T-helper 17 cell (primary cell): ENCODE results near the gene GATAD2B. TPM values are rescaled to one million over a fixed set of nuclear protein-coding genes. Genes with fewer than 3 reads are reported as not detected.
A peak's percentile ranks its signal among the peaks of the same experiment; 100 is the strongest.

ENCODE experiments used
- ATAC-seq: fragments of 150-1000 bp; cut with Tn5 transposase; 2 replicates; pipeline ENCODE4 v1.10.0; 2021; ENCODE audit warnings: mild to moderate bottlenecking, moderate library complexity
- DNase-seq, 3 donors: peaks; one replicate each; pipeline versions ENCODE4 v3.0.0 to v3.0.0-alpha.2; 2020 to 2021
- H3K9me3 ChIP-seq: one replicate; pipeline ENCODE4 v1.7.0; 2013; ENCODE audit warnings: low read length, mild to moderate bottlenecking; ENCODE audit not compliant: control insufficient read depth, poor library complexity, severe bottlenecking
- H3K27ac Mint-ChIP-seq: one replicate; pipeline ENCODE4 v1.8.0; 2022; ENCODE audit warnings: mild to moderate bottlenecking, moderate library complexity, mixed read lengths
- H3K27me3 Mint-ChIP-seq: one replicate; pipeline ENCODE4 v1.8.0; 2022; ENCODE audit warnings: mixed read lengths
- H3K36me3 Mint-ChIP-seq: one replicate; pipeline ENCODE4 v1.8.0; 2022; ENCODE audit warnings: low read depth, mixed read lengths
- H3K4me1 Mint-ChIP-seq: one replicate; pipeline ENCODE4 v1.8.0; 2022; ENCODE audit warnings: mild to moderate bottlenecking, mixed read lengths
- H3K4me3 Mint-ChIP-seq: one replicate; pipeline ENCODE4 v1.8.0; 2022; ENCODE audit warnings: mild to moderate bottlenecking, moderate library complexity, mixed read lengths
- total RNA-seq, 4 donors: library from RNA in 2 of 4; stranded (reverse) in 2 of 4; gene quantifications; one replicate each; pipeline ENCODE4 v1.2.3 and lab custom pipeline; 2022 to 2026

The GATAD2B gene
- total RNA-seq, 2 donors from 2014 or later, result 63.3 to 72.9 TPM

GRCh38 chr1:153959454-153959853 lies 36.7 kb upstream of the GATAD2B start:
- H3K9me3 ChIP-seq, result no peaks in the 10 kb centered on the region
- DNase-seq (no peak), ATAC-seq (no peak)
- H3K36me3 Mint-ChIP-seq, result peaks cover 7% of the 10 kb centered on the region
- H3K4me1 Mint-ChIP-seq, result peaks cover 48% of the 10 kb centered on the region
- H3K4me3 Mint-ChIP-seq, result peak overlapping the region; percentile 57
- H3K27ac Mint-ChIP-seq, result peak overlapping the region; percentile 96
- no peaks in the 10 kb centered on the region for H3K27me3 Mint-ChIP-seq

GRCh38 chr1:153958961-153959260 lies 36.1 kb upstream of the GATAD2B start:
- H3K4me1 Mint-ChIP-seq, result peaks cover 50% of the 10 kb centered on the region
- ATAC-seq (no peak), DNase-seq (no peak)
- no peaks in the 10 kb centered on the region for H3K27me3 Mint-ChIP-seq
- H3K4me3 Mint-ChIP-seq, result peak overlapping the region; percentile 97
- H3K27ac Mint-ChIP-seq, result peak overlapping the region; percentile 96
- H3K36me3 Mint-ChIP-seq, result peaks cover 13% of the 10 kb centered on the region
- no peaks in the 10 kb centered on the region for H3K9me3 ChIP-seq

GRCh38 chr1:153958111-153958960 lies 35.6 kb upstream of the GATAD2B start, which contains the start of gene CRTC2:
TSS of gene CRTC2 (minus strand) at chr1:153958612. CDS start at chr1:153958497, 115 bp downstream.
- peak; percentile 91 for ATAC-seq
- Mint-ChIP-seq H3K4me3 (peak within 1 kb of the TSS; percentile 97), H3K27ac (peak within 1 kb of the TSS; percentile 96), H3K27me3 (no peaks in the 10 kb centered on the region), H3K4me1 (peaks cover 46% of the 10 kb centered on the region), H3K36me3 (peaks cover 10% of the 10 kb centered on the region)
- no peaks in the 10 kb centered on the region for H3K9me3 ChIP-seq
- DNase-seq, result peak; percentile 91 to 95 (median 94)

GRCh38 chr1:153957744-153958110 lies 35.0 kb upstream of the GATAD2B start:
- ATAC-seq, result peak; percentile 22
- no peaks in the 10 kb centered on the region for H3K9me3 ChIP-seq
- Mint-ChIP-seq H3K27me3 (no peaks in the 10 kb centered on the region), H3K4me1 (peaks cover 44% of the 10 kb centered on the region), H3K4me3 (peak overlapping the region; percentile 97), H3K27ac (peak overlapping the region; percentile 96), H3K36me3 (peaks cover 10% of the 10 kb centered on the region)
- DNase-seq, result peak in 2 of 3 donors; percentile 32 to 36

- H3K4me1 Mint-ChIP-seq, result peaks cover 42% of the 10 kb centered on the region
- no peaks in the 10 kb centered on the region for H3K27me3 Mint-ChIP-seq
- DNase-seq, result no peak
- H3K36me3 Mint-ChIP-seq, result peaks cover 14% of the 10 kb centered on the region
- no peaks in the 10 kb centered on the region for H3K9me3 ChIP-seq
- H3K4me3 Mint-ChIP-seq, result peak overlapping the region; percentile 97
- ATAC-seq, result no peak
- peak overlapping the region; percentile 96 for H3K27ac Mint-ChIP-seq
Observed at GRCh38 chr1:153956997-153957715, 34.4 kb upstream of the GATAD2B start.

- Mint-ChIP-seq H3K27ac (peak overlapping the region; percentile 62), H3K4me3 (no peak overlapping the region), H3K36me3 (peaks cover 25% of the 10 kb centered on the region), H3K4me1 (peaks cover 45% of the 10 kb centered on the region), H3K27me3 (no peaks in the 10 kb centered on the region)
- no peak for DNase-seq
- no peak for ATAC-seq
- H3K9me3 ChIP-seq, result no peaks in the 10 kb centered on the region
Observed at GRCh38 chr1:153954826-153955225, 32.1 kb upstream of the GATAD2B start.

- no peaks in the 10 kb centered on the region for H3K27me3 Mint-ChIP-seq
- no peaks in the 10 kb centered on the region for H3K9me3 ChIP-seq
- H3K4me3 Mint-ChIP-seq, result no peak overlapping the region
- DNase-seq (no peak), ATAC-seq (no peak)
- peaks cover 25% of the 10 kb centered on the region for H3K36me3 Mint-ChIP-seq
- peaks cover 45% of the 10 kb centered on the region for H3K4me1 Mint-ChIP-seq
- H3K27ac Mint-ChIP-seq, result peak overlapping the region; percentile 62
Observed at GRCh38 chr1:153953859-153954365, 31.1 kb upstream of the GATAD2B start.

GRCh38 chr1:153951801-153952200 lies 29.0 kb upstream of the GATAD2B start:
- Mint-ChIP-seq H3K4me1 (peaks cover 38% of the 10 kb centered on the region), H3K27ac (peak overlapping the region; percentile 79), H3K27me3 (no peaks in the 10 kb centered on the region), H3K4me3 (no peak overlapping the region), H3K36me3 (peaks cover 20% of the 10 kb centered on the region)
- ATAC-seq, result no peak
- H3K9me3 ChIP-seq, result no peaks in the 10 kb centered on the region
- DNase-seq, result no peak

- Mint-ChIP-seq H3K27ac (peak overlapping the region; percentile 79), H3K4me3 (no peak overlapping the region), H3K27me3 (no peaks in the 10 kb centered on the region), H3K4me1 (peaks cover 34% of the 10 kb centered on the region), H3K36me3 (peaks cover 20% of the 10 kb centered on the region)
- DNase-seq, result no peak
- ATAC-seq, result no peak
- no peaks in the 10 kb centered on the region for H3K9me3 ChIP-seq
Observed at GRCh38 chr1:153951183-153951582, 28.4 kb upstream of the GATAD2B start.

- peak; percentile 71 for ATAC-seq
- peak within 1 kb of the TSS; percentile 94 for H3K27ac Mint-ChIP-seq
- no peaks in the 10 kb centered on the region for H3K9me3 ChIP-seq
- peak within 1 kb of the TSS; percentile 95 for H3K4me3 Mint-ChIP-seq
- peaks cover 42% of the 10 kb centered on the region for H3K4me1 Mint-ChIP-seq
- H3K36me3 Mint-ChIP-seq, result peaks cover 12% of the 10 kb centered on the region
- no peaks in the 10 kb centered on the region for H3K27me3 Mint-ChIP-seq
- DNase-seq, result peak; percentile 63 to 66 (median 66)
Observed at GRCh38 chr1:153946622-153947241, 24.0 kb upstream of the GATAD2B start, which contains the start of gene DENND4B. TSS of gene DENND4B (minus strand) at chr1:153946718. CDS start at chr1:153944374, 2,344 bp downstream.

- H3K4me1 Mint-ChIP-seq, result peaks cover 43% of the 10 kb centered on the region
- H3K36me3 Mint-ChIP-seq, result peaks cover 12% of the 10 kb centered on the region
- H3K27ac Mint-ChIP-seq, result peak overlapping the region; percentile 94
- H3K9me3 ChIP-seq, result no peaks in the 10 kb centered on the region
- no peaks in the 10 kb centered on the region for H3K27me3 Mint-ChIP-seq
- peak; percentile 65 for ATAC-seq
- peak; percentile 55 to 75 (median 74) for DNase-seq
- H3K4me3 Mint-ChIP-seq, result peak overlapping the region; percentile 95
Observed at GRCh38 chr1:153945795-153946621, 23.2 kb upstream of the GATAD2B start.

- H3K4me3 Mint-ChIP-seq, result peak overlapping the region; percentile 95
- H3K9me3 ChIP-seq, result no peaks in the 10 kb centered on the region
- peak overlapping the region; percentile 94 for H3K27ac Mint-ChIP-seq
- no peaks in the 10 kb centered on the region for H3K27me3 Mint-ChIP-seq
- ATAC-seq, result peak; percentile 78
- H3K36me3 Mint-ChIP-seq, result peaks cover 9% of the 10 kb centered on the region
- peaks cover 40% of the 10 kb centered on the region for H3K4me1 Mint-ChIP-seq
- DNase-seq, result peak; percentile 61 to 71 (median 61)
Observed at GRCh38 chr1:153945131-153945794, 22.5 kb upstream of the GATAD2B start.
